COLO829 (cell line): ENCODE results near the gene PI4K2A.
A peak's percentile ranks its signal among the peaks of the same experiment; 100 is the strongest.
"Not testable (repeated sequence)": the region's sequence is repeated elsewhere in the genome, so short reads cannot be mapped to it uniquely, and the experiment has no call there.

ENCODE experiments used
- DNase-seq: peaks from one replicate; pipeline ENCODE4 v3.0.0; 2012; ENCODE audit warnings: low spot score

Gene PI4K2A

DNA sequence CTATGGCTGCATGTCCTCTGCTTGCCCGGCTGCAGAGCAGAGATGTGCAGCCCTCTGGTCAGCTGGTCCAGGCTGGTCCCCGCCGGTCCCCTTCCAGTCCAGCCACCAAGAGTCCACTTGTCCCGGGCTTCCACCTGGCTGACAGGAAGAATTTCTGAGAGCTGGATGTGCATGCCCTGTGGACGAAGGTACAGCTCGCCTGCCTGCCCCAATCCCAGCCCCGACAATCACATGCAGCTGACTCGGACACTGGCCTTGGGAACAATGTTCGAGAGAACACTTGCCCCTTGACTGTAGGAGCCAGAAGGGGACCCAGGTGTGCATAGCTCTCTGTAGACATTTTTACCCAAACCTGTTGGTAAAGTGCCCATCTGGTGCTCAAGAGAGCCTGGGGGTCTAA lies 34.8 kb downstream of the PI4K2A start:
- no peak for DNase-seq

DNA sequence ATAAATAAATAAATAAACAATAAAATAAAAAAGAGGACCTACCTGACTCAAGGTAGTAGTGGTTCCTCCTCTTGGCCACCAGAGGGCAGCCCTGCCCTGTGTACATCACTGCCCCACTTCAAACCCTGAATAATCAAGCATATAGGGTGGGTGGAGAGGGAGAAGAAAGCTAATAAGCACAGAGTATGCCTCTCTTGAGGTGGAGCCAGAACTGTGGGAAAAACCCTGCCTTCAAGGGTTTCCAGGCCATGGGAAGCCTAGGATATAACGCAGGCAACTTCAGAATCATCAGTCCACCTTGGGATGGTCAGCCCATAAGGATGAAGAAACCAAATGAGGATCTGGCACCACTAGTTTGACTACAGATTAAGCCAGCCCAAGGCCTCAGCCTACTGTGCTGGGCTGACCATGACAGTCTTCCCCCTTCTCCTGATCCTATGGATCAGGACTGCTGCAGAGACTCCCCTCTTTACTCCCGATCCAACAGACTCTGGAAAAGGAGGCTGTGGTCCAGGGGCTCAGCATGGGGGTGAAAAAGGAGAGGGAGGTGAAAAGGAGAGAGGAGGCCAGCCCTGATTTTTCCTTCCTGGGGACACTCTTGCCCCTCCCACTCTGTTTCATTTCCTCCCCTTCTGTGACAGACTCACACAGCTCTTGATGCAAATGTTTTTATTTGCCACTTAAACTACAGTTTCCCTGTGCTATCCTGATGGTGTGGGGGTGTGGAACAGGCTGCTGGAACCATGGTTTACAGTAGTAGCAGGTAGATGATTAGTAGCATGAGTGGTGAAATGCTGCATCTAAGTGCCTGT lies 36.5 kb downstream of the PI4K2A start:
- peak; percentile 47 for DNase-seq

DNA sequence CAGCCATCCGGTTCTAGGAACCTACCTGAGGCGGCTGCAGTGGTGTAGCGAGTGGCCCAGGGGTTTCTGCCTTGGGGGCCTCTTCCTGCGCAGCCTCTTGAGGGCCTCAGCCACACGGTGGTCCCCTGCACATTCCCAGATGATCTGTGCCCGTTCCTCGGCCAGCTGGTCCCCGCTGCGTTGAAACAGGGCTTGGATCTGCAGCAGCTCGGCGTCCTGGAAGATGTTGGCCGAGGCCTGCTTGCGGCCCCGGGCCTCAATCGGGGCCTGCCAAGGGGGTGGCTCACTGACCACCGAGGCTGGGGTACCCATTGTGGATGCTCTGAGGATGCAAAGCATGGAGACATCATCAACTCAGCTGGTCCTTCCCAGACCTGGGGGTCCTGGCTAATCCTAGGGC lies 39.1 kb downstream of the PI4K2A start:
- DNase-seq: no peak

- no peak for DNase-seq
These were observed 41.6 kb downstream of the PI4K2A start for GRCh38 chr10:97682042-97682441.

- no peak for DNase-seq
These were observed 43.3 kb downstream of the PI4K2A start for GRCh38 chr10:97683556-97684367.

DNA sequence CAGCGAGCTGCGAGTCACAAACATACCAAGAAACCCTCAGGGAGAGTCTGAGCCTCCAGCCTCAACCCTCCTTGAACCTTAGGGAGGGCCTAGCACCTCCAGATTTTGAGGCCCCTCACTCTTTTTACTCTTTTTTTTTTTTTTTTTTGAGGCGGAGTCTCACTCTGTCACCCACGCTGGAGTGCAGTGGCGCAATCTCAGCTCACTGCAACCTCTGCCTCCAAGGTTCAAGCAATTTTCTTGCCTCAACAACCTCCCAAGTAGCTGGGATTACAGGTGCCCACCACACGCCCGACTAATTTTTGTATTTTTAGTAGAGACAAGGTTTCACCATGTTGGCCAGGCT lies 43.9 kb downstream of the PI4K2A start:
- not testable (repeated sequence) for DNase-seq

GRCh38 chr10:97684866-97685394 lies 44.5 kb downstream of the PI4K2A start:
- no peak for DNase-seq

DNA sequence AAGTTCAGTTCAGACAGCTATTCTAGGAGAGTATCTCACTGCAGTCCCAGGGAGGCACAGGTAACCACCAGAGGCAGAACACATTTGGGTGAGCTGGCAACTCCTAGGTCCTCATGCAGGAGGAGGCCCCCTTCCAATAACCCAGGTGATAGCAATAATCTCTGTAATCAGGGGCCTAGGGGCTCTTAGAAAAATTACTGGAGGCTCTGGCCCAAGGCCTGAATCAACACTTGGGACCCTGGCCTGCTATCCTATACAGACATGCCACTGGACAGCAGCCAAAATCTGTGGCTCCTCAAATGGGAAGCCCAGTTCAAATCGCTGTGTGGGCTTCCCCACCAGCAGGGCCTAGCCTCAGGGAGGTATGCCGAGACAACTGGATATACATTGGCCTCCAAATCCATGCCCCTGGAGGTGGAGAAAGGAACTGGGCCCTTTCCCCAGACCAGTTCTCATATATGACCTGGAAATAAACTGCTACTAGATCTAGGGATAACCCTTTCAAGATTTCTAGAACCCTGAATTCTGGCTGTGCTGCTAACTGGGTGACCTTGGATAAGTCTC lies 45.0 kb downstream of the PI4K2A start:
- no peak for DNase-seq

GRCh38 chr10:97686301-97686961 lies 46.0 kb downstream of the PI4K2A start:
- DNase-seq: no peak

DNA sequence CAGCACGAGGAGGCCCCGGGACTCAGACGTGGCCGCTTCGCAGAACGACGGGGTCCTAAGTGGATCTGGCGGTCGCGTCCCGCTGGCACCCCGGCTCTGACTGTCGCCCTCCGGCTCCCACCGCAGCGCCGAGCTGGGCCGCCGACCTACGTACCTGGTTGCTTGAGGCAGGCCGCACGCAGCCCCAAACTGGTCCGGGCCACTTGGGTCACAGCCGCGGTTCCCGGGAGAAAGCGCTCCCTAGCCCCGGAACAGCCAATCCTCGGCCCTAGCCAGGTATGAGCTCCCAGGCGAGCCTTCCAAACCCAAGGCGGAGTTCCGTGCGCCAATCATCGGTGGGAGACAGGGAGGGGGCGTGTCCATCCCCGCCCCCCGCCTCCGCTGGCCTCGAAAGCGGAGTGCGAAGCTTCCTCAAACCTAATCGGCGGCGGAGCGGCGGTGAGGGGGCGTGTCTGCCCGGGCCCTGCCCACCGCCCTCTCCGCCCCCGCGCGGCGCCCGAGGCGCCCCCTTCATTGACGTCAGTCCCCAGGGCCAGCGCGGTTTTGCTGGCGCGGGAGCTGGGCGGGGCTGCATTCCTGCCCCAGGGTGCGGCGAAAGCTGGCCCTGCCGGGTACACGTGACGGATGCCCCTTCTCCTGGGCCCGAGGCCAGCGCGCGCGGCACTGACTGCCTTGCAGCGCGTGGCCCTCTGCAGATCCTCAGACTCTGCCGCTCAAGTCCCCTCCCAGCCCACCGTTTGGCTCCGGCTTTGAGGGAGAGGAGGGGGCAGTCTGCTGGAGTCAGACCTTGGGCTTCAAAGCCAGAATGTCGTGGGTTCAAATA lies 46.7 kb downstream of the PI4K2A start, which contains the start of gene AVPI1:
AVPI1 (minus strand) TSS at position 280 of the 823 bp plus-strand sequence. CDS start 7,336 bp downstream, outside the sequence.
- DNase-seq: peak; percentile 90

GRCh38 chr10:97687785-97688781 lies 47.6 kb downstream of the PI4K2A start:
- DNase-seq: no peak

DNA sequence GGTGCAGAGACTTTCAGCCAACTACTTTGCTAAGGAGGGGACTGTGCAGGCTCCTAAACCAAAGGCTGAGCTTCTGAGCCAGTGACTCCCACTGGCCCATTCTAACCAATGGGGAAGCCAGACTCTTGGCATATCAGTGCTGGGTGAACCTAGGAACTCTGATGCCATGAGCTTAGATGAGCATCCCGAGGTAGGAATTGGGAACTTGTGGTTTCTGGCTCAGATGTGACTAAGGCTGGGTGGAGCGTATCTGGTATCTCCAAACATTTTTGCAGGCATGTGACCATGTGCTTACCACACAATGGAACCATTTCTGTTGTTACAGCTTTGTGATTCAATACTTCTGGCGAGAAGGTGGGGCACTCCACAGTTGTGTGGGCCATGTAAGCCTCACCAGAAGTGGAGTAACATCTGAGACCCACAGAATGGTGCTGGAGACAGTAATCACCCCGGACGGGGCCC lies 49.1 kb downstream of the PI4K2A start:
- peak; percentile 29 for DNase-seq

DNA sequence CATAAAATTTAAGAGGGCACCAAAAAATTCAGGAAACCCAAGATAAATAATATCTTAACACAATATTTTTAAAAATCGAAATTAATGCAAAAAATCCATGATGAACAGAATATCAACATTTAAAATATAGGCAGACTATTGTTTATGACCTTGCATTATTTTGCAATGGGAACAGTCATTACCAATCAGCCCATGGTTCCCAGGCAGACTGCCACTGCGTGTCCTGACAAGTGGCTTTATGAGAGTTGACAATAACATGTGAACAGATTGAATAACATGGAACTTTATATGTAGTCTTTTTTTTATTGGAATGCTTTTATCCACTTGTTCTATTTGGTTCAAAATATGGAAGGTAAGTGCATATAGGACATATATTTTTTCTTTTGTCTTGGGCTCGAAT lies 49.7 kb downstream of the PI4K2A start:
- DNase-seq: no peak

DNA sequence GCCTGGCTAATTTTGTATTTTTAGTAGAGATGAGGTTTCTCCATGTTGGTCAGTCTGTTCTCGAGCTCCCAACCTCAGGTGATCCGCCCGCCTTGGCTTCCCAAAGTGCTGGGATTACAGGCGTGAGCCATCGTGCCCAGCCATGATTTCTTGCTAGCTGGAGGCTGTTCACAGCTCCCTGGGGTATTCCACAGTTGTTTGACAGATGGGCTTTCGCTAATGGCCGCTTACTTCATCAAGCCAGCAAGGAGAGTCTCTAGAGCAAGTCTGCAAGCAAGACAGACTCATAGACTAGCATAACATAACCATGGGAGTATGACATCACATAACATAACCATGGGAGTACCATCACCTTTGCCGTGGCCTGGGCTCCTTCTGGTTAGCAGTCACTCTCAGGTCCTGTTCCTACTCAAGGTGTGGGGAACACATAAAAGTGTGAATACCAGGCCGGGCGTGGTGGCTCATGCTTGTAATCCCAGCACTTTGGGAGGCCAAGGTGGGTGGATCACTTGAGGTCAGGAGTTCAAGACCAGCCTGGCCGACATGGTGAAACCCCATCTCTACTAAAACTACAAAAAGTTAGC lies 57.7 kb downstream of the PI4K2A start:
- DNase-seq: not testable (repeated sequence)

- DNase-seq: peak; percentile 81
These were observed 61.1 kb downstream of the PI4K2A start for GRCh38 chr10:97701438-97702069.

GRCh38 chr10:97703398-97704067 lies 63.1 kb downstream of the PI4K2A start:
- DNase-seq: no peak

DNA sequence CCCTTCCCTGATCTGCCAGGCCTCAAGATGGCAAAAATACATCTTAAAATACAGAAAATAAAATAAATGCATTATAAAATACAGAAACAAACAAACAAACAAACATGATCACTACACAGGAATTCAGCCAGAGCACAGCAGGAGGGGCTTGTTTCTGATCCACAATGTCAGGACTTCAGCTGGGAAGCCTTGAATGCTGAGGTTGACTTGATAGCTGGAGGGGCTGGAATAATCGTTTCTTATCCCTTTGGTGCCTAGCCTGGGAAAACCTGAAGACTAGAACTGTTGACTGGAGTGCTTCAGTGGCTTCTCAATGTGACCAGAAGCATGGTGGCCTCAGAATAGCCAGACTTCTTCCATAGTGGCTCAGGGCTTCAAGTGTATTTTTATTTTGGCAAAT lies 63.9 kb downstream of the PI4K2A start:
- DNase-seq: no peak

DNA sequence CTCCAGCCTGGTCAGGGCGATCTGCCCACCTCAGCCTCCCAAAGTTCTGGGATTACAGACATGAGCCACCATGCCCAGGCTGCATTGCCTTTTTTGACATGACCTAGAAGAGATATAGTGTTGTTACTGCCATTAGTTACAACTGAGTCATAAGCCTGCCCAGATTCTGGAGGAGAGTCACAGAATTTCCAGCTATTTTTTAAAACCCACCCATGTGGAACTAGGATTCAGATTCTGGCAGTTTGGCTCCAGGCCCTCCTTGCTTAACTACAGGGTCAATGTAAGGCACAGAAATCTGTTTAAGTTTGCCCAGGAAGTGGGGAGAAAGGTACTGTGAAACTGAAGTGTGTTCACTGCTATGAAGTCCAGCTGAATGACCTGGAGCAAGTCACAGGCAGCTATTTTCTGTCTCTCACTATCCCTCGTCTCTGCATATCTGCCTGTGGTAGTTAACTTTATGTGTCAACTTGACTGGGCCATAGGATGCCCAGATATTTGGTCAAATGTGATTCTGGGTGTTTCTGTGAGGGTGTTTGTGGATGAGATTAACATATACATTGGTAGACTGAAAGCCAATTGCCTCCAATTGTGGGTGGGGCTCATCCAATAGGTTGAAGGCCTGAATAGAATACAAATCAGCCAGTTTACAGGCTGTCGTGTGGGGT lies 64.7 kb downstream of the PI4K2A start:
- no peak for DNase-seq
